ENCODE results near the gene PC.

PC gene

GRCh38 chr11:66866511-66866986, 91.6 kb downstream of the PC start:
- no peak for DNase-seq (ENCODE audit: low read depth in 2 of 2)

- DNase-seq (ENCODE audit: low read depth in 2 of 2), result no peak
Observed at GRCh38 chr11:66866007-66866406, 92.2 kb downstream of the PC start.

GRCh38 chr11:66864924-66865697, 93.1 kb downstream of the PC start:
- DNase-seq (ENCODE audit: low read depth in 2 of 2), result no peak

GRCh38 chr11:66864172-66864901, 93.8 kb downstream of the PC start:
- DNase-seq (ENCODE audit: low read depth in 2 of 2), result no peak

- DNase-seq (ENCODE audit: low read depth in 2 of 2), result no peak
Observed at GRCh38 chr11:66863428-66864125, 94.6 kb downstream of the PC start.

GRCh38 chr11:66862559-66863037, 95.6 kb downstream of the PC start:
- DNase-seq (ENCODE audit: low read depth in 2 of 2), result no peak

- no peak for DNase-seq (ENCODE audit: low read depth in 2 of 2)
Observed at GRCh38 chr11:66861774-66862558, 96.2 kb downstream of the PC start.

GRCh38 chr11:66861038-66861773, 97.0 kb downstream of the PC start:
- DNase-seq (ENCODE audit: low read depth in 2 of 2), result no peak

- DNase-seq (ENCODE audit: low read depth in 2 of 2), result no peak
Observed at GRCh38 chr11:66860449-66860831, 97.7 kb downstream of the PC start.

- DNase-seq (ENCODE audit: low read depth in 2 of 2), result no peak
Observed at GRCh38 chr11:66859686-66860448, 98.3 kb downstream of the PC start.

GRCh38 chr11:66858939-66859685, 99.1 kb downstream of the PC start:
- DNase-seq (ENCODE audit: low read depth in 2 of 2), result no peak

- DNase-seq (ENCODE audit: low read depth in 2 of 2), result no peak
Observed at GRCh38 chr11:66858186-66858938, 99.8 kb downstream of the PC start.

GRCh38 chr11:66857927-66858185, 100.3 kb downstream of the PC start:
- no peak for DNase-seq (ENCODE audit: low read depth in 2 of 2)

- DNase-seq (ENCODE audit: low read depth in 2 of 2), result no peak
Observed at GRCh38 chr11:66857234-66857926, 100.8 kb downstream of the PC start.

- DNase-seq (ENCODE audit: low read depth in 2 of 2), result no peak
Observed at GRCh38 chr11:66856496-66857233, 101.5 kb downstream of the PC start, which contains the start of gene LRFN4. LRFN4 (plus strand) TSS chr11:66857064; CDS start chr11:66857745, 681 bp downstream.

GRCh38 chr11:66855574-66856495, 102.3 kb downstream of the PC start:
- DNase-seq (ENCODE audit: low read depth in 2 of 2), result peak; percentile 42 to 66

All from stimulated activated CD8-positive, alpha-beta memory T cell treated with anti-CD3 and anti-CD28 coated beads, Interleukin-2, amount 100 ng/mL, for 1 hour (primary cell).